ENCODE data around the gene GNAZ.

GRCh38 chr22:23147617-23148387, 77.5 kb downstream of the GNAZ start:
- TF ChIP-seq CTCF (IDR thresholded peaks at IDR 0.05) (no peak), POLR2A (IDR thresholded peaks at IDR 0.05) (no peak)

All from gastroesophageal sphincter (tissue), 3 donors.